HG02943 (cell line): ENCODE results near the gene C11orf97.

Experiments used
- ATAC-seq: cut with Tn5 transposase; IDR thresholded peaks from one replicate; pipeline ENCODE4 v1.9.1; 2021; ENCODE audit warnings: mild to moderate bottlenecking, low read depth, moderate library complexity; ENCODE audit not compliant: unreplicated experiment

Gene C11orf97

GRCh38 chr11:94524341-94524740, 12.1 kb downstream of the C11orf97 start:
- no peak for ATAC-seq

DNA sequence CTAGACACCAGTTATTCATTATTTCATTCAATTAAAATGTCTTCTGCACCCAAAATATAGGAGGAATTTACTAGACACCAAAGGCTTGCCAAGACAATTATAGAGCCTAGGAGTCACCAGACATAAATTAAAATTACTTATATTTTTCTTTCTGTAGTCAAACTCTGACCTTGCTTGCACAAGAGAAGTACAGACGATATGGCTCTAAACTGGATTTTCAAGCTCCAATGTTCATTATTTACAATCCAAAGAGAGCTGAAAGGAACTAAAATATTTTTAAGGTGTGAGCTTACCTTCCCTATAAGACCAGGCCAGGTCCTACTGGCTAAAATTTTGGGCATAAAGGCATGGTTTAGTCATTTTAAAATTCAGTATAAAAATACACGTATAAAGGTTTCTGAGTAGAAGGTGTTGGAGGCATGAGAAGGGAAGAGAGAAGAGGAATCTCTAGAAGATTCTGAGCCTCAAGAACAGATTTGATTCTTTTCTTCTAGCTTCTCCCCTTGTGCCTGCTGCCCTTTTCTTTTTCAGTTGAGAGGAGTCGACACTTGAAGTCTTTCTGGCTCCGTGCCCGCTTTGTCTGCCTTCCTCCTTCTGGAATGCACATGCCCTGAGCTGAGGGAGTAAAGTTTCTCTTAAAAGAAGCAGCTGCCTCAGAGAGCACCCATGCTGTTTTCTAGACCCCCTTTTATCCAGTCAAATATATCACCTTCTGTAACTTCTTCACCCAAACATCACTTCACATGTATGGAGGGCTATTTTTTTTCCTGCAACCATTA, 13.5 kb downstream of the C11orf97 start:
- no peak for ATAC-seq

GRCh38 chr11:94526645-94527438, 14.6 kb downstream of the C11orf97 start:
- no peak for ATAC-seq

DNA sequence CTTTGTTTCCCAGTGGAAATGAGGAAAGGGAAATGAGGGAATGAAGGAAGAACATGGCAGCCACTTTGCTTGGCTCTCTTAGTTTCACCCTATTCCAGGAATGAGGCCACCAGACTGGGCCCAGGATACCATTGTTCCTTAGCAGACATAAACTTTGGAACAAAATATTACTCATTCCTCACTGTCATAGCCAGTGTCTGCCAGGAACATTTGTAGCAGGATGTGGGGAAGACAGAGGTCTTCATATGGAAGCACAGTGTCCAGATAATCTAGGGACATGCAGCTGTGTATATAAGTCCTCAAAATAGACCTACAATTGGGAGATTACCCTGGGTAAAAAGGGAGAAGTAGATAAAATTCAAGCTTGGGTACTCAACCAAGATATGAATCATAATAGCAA, 16.3 kb downstream of the C11orf97 start:
- ATAC-seq: no peak

GRCh38 chr11:94532211-94532610, 19.9 kb downstream of the C11orf97 start:
- no peak for ATAC-seq

DNA sequence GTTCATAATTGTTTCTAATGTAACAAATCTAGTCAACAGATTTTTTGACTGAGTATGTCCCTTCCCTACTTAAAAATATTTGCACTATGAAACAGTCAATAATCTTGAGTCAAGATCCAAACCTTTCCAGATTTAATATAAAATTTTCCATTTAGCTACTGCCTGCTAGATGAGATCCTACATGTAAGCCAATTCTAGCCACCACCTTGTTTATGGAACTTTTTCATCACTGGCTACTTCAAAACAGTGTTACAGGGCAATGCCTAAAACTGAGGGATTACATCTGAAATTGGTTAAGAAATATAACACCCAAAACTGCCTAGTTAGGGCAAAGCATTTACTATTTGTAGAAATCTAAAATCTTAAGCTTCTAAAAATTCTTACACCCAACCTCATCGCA, 20.9 kb downstream of the C11orf97 start:
- ATAC-seq: no peak

GRCh38 chr11:94533696-94534630, 21.7 kb downstream of the C11orf97 start:
- ATAC-seq: no peak

DNA sequence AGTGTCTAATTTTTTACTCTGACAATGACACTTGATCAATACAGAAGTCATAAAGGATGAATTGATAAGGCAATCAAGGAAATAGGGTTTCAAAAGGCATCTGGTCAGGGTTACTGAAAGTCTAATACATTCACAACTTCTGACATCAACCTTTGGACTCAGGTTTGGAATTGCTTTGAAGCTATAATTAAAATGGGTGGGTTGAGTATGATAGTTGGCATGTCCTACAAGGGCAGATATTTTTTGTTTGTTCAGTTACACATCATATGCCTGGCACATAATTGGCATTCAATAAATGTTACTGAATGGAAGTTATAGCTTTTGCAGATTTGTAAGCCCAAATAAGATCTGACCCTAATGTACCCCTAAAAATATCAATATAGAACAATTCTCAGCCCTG, 24.1 kb downstream of the C11orf97 start:
- ATAC-seq: no peak

- ATAC-seq: no peak
Observed at GRCh38 chr11:94537031-94537600, 24.9 kb downstream of the C11orf97 start.

GRCh38 chr11:94539420-94539819, 27.2 kb downstream of the C11orf97 start:
- no peak for ATAC-seq

DNA sequence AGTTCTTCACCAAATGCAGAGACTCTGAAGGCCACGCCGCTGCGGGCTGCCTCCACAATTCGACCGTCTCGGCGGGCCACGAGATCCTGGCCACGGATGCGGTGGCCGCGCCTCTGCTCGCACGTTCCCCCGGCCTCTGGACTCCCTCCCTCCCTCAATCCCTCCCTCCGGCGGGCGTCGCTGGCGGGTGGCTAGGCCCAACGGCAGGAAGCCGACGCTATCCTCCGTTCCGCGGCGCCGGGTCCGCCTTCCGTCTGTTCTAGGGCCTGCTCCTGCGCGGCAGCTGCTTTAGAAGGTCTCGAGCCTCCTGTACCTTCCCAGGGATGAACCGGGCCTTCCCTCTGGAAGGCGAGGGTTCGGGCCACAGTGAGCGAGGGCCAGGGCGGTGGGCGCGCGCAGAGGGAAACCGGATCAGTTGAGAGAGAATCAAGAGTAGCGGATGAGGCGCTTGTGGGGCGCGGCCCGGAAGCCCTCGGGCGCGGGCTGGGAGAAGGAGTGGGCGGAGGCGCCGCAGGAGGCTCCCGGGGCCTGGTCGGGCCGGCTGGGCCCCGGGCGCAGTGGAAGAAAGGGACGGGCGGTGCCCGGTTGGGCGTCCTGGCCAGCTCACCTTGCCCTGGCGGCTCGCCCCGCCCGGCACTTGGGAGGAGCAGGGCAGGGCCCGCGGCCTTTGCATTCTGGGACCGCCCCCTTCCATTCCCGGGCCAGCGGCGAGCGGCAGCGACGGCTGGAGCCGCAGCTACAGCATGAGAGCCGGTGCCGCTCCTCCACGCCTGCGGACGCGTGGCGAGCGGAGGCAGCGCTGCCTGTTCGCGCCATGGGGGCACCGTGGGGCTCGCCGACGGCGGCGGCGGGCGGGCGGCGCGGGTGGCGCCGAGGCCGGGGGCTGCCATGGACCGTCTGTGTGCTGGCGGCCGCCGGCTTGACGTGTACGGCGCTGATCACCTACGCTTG, 31.7 kb downstream of the C11orf97 start, which contains the start of gene FUT4:
TSS of gene FUT4 (plus strand) at position 227 of the 951 bp plus-strand sequence. CDS start at position 440, 213 bp downstream.
- peak; percentile 84 for ATAC-seq

DNA sequence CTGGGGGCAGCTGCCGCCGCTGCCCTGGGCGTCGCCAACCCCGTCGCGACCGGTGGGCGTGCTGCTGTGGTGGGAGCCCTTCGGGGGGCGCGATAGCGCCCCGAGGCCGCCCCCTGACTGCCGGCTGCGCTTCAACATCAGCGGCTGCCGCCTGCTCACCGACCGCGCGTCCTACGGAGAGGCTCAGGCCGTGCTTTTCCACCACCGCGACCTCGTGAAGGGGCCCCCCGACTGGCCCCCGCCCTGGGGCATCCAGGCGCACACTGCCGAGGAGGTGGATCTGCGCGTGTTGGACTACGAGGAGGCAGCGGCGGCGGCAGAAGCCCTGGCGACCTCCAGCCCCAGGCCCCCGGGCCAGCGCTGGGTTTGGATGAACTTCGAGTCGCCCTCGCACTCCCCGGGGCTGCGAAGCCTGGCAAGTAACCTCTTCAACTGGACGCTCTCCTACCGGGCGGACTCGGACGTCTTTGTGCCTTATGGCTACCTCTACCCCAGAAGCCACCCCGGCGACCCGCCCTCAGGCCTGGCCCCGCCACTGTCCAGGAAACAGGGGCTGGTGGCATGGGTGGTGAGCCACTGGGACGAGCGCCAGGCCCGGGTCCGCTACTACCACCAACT, 32.5 kb downstream of the C11orf97 start:
- peak; percentile 2 for ATAC-seq

- no peak for ATAC-seq
Observed at GRCh38 chr11:94545264-94546161, 33.3 kb downstream of the C11orf97 start.

- no peak for ATAC-seq
Observed at GRCh38 chr11:94546162-94546470, 33.9 kb downstream of the C11orf97 start.

DNA sequence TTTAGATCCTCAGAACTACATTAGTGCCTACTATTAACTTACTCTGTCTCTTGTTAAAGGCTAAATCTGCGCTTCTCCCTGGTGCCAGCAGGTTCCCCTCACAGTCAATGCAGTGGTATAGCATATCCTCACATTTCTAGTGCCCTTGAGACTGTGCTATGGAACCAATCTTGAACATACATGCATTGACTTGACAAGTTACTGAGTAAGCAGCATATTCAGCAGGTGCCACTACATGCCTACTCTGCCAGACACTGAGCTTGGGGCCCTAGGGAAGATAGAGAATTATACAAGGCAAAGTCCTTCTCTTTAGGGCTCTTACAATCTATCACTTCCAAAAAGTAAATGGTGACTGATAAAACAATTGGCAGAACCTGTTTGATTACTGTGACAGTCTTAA, 34.6 kb downstream of the C11orf97 start:
- no peak for ATAC-seq

- no peak for ATAC-seq
Observed at GRCh38 chr11:94549146-94549545, 36.9 kb downstream of the C11orf97 start.

DNA sequence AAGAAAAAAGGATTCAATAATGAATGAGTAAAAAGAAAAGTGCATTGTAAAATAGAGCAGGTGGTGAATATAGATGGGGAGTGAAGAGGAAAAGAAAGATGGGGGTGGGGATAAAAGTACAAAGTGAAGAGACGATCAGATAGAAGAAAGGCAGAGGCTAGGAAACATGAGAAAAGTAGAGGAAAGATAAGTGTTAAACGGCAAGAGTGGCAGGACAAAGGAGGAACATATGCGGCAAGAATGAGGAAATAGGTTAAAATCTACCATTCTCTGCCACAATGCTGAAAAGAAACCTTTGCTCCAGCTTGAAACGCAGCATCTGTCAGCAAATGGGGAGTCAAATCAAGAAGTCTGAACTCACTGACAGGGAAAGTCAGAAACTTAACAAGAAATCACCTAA, 38.3 kb downstream of the C11orf97 start:
- no peak for ATAC-seq

GRCh38 chr11:94553938-94554337, 41.7 kb downstream of the C11orf97 start:
- no peak for ATAC-seq
